ENCODE measurements around the gene DUOX1. TPM values are rescaled to one million over a fixed set of nuclear protein-coding genes. Genes with fewer than 3 reads are reported as not detected.
A peak's percentile ranks its signal among the peaks of the same experiment; 100 is the strongest.

Gene DUOX1
- total RNA-seq, 1 experiment from 2014 or later, result 19.6 TPM

- TF ChIP-seq EZH2phosphoT487 (IDR thresholded peaks at IDR 0.05; ENCODE audit: borderline replicate concordance), result no peak
- no peak for TF ChIP-seq CBX3 (IDR thresholded peaks at IDR 0.05; ENCODE audit: low read depth)
- TF ChIP-seq REST (IDR thresholded peaks at IDR 0.05; ENCODE audit: low read depth), result no peak
- TF ChIP-seq POLR2AphosphoS5 (IDR thresholded peaks at IDR 0.05; ENCODE audit: low read depth, low read length), result no peak
Measured at GRCh38 chr15:45123397-45123796, 6.4 kb upstream of the DUOX1 start (continued).

- POLR2A ChIA-PET, result no interaction called here
- Histone ChIP-seq H3K9me2 (ENCODE audit: insufficient read depth) (no peaks in the 10 kb centered on the region), H3K9ac (ENCODE audit: low read length) (no peak overlapping the region), H3K36me3 (ENCODE audit: control insufficient read depth in 1 of 2, insufficient read depth in 2 of 2, low read length in 2 of 2) (no peaks in the 10 kb centered on the region), H3K4me3 (replicated peaks in 1 of 2; ENCODE audit: low read depth in 1 of 2, low read length in 2 of 2) (no peak overlapping the region), H3K27me3 (ENCODE audit: insufficient read depth, low read length) (no peaks in the 10 kb centered on the region), H3K4me2 (ENCODE audit: low read length) (no peak overlapping the region), H4K20me1 (ENCODE audit: insufficient read depth) (no peaks in the 10 kb centered on the region), H3K27ac (ENCODE audit: low read depth, low read length) (no peak overlapping the region), H3K79me2 (ENCODE audit: insufficient read depth, low read length) (no peaks in the 10 kb centered on the region), H3K4me1 (ENCODE audit: control insufficient read depth in 1 of 2, insufficient read depth in 2 of 2, low read length in 2 of 2) (peaks cover 9 to 22% of the 10 kb centered on the region in 2 experiments), H2AFZ (ENCODE audit: low read depth, low read length, poor library complexity, severe bottlenecking) (no peak overlapping the region), H3K9me3 (ENCODE audit: control insufficient read depth in 1 of 2, insufficient read depth in 1 of 2, low read depth in 1 of 2, low read length in 2 of 2) (no peaks in the 10 kb centered on the region)
- RAD21 ChIA-PET (ENCODE audit: low non-redundant PET in 1 of 2, low total read pairs in 2 of 2, uncharacterized antibody in 2 of 2, unreplicated experiment in 2 of 2), result interaction anchor here (0.6 to 1.7 kb wide), 5 partner anchors 8 to 273 kb away, joined by 3 to 8 read pairs (median 3); no protein-coding TSS in a partner anchor
- ATAC-seq (peak; percentile 57), DNase-seq (ENCODE audit: low read depth, low spot score) (peak; percentile 36)
- CTCF ChIA-PET, result interaction anchor here (0.6 to 2.3 kb wide), 21 partner anchors 9 to 487 kb away, joined by 3 to 60 read pairs (median 3); partner anchors contain the start of gene SORD
- BruUV-seq (replicated peaks), result no TSS peak
- intact Hi-C loops (cut with micrococcal nuclease), result loop anchor here (10.0 kb wide), 1 partner anchor 162 kb away; no protein-coding TSS in a partner anchor
- TF ChIP-seq RAD21 (IDR thresholded peaks at IDR 0.05; ENCODE audit: low read depth) (peak; percentile 68), JUND (IDR thresholded peaks at IDR 0.05) (no peak), SP1 (IDR thresholded peaks at IDR 0.05; ENCODE audit: low read depth) (no peak), SIN3A (IDR thresholded peaks at IDR 0.05; ENCODE audit: low read depth) (no peak), CEBPB (IDR thresholded peaks at IDR 0.05; ENCODE audit: low read depth) (no peak), EZH2 (IDR thresholded peaks at IDR 0.05) (no peak), REST (IDR thresholded peaks at IDR 0.05; ENCODE audit: low read depth) (no peak), EGR1 (IDR thresholded peaks at IDR 0.05; ENCODE audit: low read depth) (no peak), ZNF274 (IDR thresholded peaks at IDR 0.05; ENCODE audit: low read depth, low read length) (no peak), ELF1 (IDR thresholded peaks at IDR 0.05; ENCODE audit: borderline replicate concordance, low read depth) (no peak), ATF3 (IDR thresholded peaks at IDR 0.05) (no peak), CTCF (IDR thresholded peaks at IDR 0.05 in 2 of 3, conservative IDR thresholded peaks at IDR 0.05 in 1 of 3; ENCODE audit: borderline replicate concordance in 1 of 3, insufficient read depth in 1 of 3, low read depth in 2 of 3, low read length in 2 of 3) (peak; percentile 71 to 92 (median 78)), EZH2phosphoT487 (IDR thresholded peaks at IDR 0.05; ENCODE audit: borderline replicate concordance) (no peak)
Measured at GRCh38 chr15:45126535-45127158, 3.1 kb upstream of the DUOX1 start.

All from HCT116 (cell line).